Measurements from ENCODE around the gene CEACAM21.

CEACAM21 gene

GRCh38 chr19:41595258-41595889 lies 19.4 kb downstream of the CEACAM21 start:
- H3K27ac ChIP-seq, result no peak overlapping the region
- TF ChIP-seq CTCF (conservative IDR thresholded peaks at IDR 0.05), result peak; percentile 72
- no peak for TF ChIP-seq ZFX (IDR thresholded peaks at IDR 0.05)

GRCh38 chr19:41595890-41596280 lies 19.9 kb downstream of the CEACAM21 start:
- no peak for TF ChIP-seq ZFX (IDR thresholded peaks at IDR 0.05)
- no peak for TF ChIP-seq CTCF (conservative IDR thresholded peaks at IDR 0.05)

GRCh38 chr19:41597600-41598041 lies 21.7 kb downstream of the CEACAM21 start:
- H3K27ac ChIP-seq, result no peak overlapping the region
- TF ChIP-seq CTCF (conservative IDR thresholded peaks at IDR 0.05), result peak; percentile 83
- TF ChIP-seq ZFX (IDR thresholded peaks at IDR 0.05), result no peak

More at GRCh38 chr19:41595890-41596280, 19.9 kb downstream of the CEACAM21 start:
- H3K27ac ChIP-seq, result no peak overlapping the region

GRCh38 chr19:41599175-41599966 lies 23.4 kb downstream of the CEACAM21 start:
- H3K27ac ChIP-seq, result no peak overlapping the region
- TF ChIP-seq ZFX (IDR thresholded peaks at IDR 0.05) (no peak), CTCF (conservative IDR thresholded peaks at IDR 0.05) (no peak)

- TF ChIP-seq ZFX (IDR thresholded peaks at IDR 0.05) (no peak), CTCF (conservative IDR thresholded peaks at IDR 0.05) (no peak)
- no peak overlapping the region for H3K27ac ChIP-seq
These were observed 25.8 kb downstream of the CEACAM21 start for GRCh38 chr19:41601771-41602170.

- TF ChIP-seq CTCF (conservative IDR thresholded peaks at IDR 0.05), result no peak
- no peak for TF ChIP-seq ZFX (IDR thresholded peaks at IDR 0.05)
- H3K27ac ChIP-seq, result no peak overlapping the region
These were observed 28.9 kb downstream of the CEACAM21 start for GRCh38 chr19:41604831-41605230.

GRCh38 chr19:41606215-41606837 lies 30.4 kb downstream of the CEACAM21 start:
- TF ChIP-seq ZFX (IDR thresholded peaks at IDR 0.05), result no peak
- no peak for TF ChIP-seq CTCF (conservative IDR thresholded peaks at IDR 0.05)
- H3K27ac ChIP-seq, result no peak overlapping the region
